GM23338 (cell line): ENCODE results near the gene MICAL3. TPM values are rescaled to one million over a fixed set of nuclear protein-coding genes. Genes with fewer than 3 reads are reported as not detected.

Experiments
- ATAC-seq: fragments of 200-7000 bp; cut with Tn5 transposase; 3 replicates; pipeline ENCODE4 v1.9.1; 2020
- DNase-seq: peaks from one replicate; pipeline ENCODE4 v3.0.0-alpha.2; 2015; ENCODE audit warnings: low spot score
- H2AFZ ChIP-seq: fragments of 200-600 bp; sonication (generic); 2 replicates; pipeline ENCODE4 v1.8.0; 2016; ENCODE audit warnings: antibody characterized with exemption, mild to moderate bottlenecking, moderate library complexity
- H3F3A ChIP-seq: fragments of 200-600 bp; sonication (generic); replicated peaks from 2 replicates; pipeline ENCODE4 v1.8.0; 2017; ENCODE audit warnings: antibody characterized with exemption, mixed run types, low read depth
- H3K27ac ChIP-seq: fragments of 200-600 bp; sonication (generic); 2 replicates; pipeline ENCODE4 v1.6.1; 2016; ENCODE audit warnings: low read depth
- H3K27me3 ChIP-seq: fragments of 200-600 bp; sonication (generic); 2 replicates; pipeline ENCODE4 v1.8.0; 2016; ENCODE audit warnings: mild to moderate bottlenecking, mixed run types, moderate library complexity; ENCODE audit not compliant: insufficient read depth
- H3K36me3 ChIP-seq: fragments of 200-600 bp; sonication (generic); 2 replicates; pipeline ENCODE4 v1.8.0; 2016; ENCODE audit warnings: mild to moderate bottlenecking; ENCODE audit not compliant: insufficient read depth
- H3K4me1 ChIP-seq: fragments of 200-600 bp; sonication (generic); 2 replicates; pipeline ENCODE4 v1.8.0; 2016; ENCODE audit warnings: mild to moderate bottlenecking, moderate library complexity; ENCODE audit not compliant: insufficient read depth
- H3K4me2 ChIP-seq: fragments of 200-600 bp; sonication (generic); 2 replicates; pipeline ENCODE4 v1.7.1; 2017; ENCODE audit warnings: mixed run types
- H3K4me3 ChIP-seq: fragments of 200-600 bp; sonication (generic); 2 replicates; pipeline ENCODE4 v1.6.1; 2016; ENCODE audit warnings: mixed run types
- H3K79me2 ChIP-seq: fragments of 200-600 bp; sonication (generic); replicated peaks from 2 replicates; pipeline ENCODE4 v1.8.0; 2017; ENCODE audit warnings: mild to moderate bottlenecking; ENCODE audit not compliant: insufficient read depth
- H3K9me2 ChIP-seq: fragments of 200-600 bp; sonication (generic); 2 replicates; pipeline ENCODE4 v1.8.0; 2017; ENCODE audit not compliant: insufficient read depth
- H4K20me1 ChIP-seq: fragments of 200-600 bp; sonication (generic); replicated peaks from 2 replicates; pipeline ENCODE4 v1.8.0; 2017; ENCODE audit warnings: mild to moderate bottlenecking; ENCODE audit not compliant: insufficient read depth
- H3K27ac Mint-ChIP-seq: 2 replicates; pipeline ENCODE4 v1.8.0; 2020; ENCODE audit warnings: inconsistent platforms, mild to moderate bottlenecking, moderate library complexity, mixed read lengths
- H3K27me3 Mint-ChIP-seq: 3 replicates; pipeline ENCODE4 v1.8.0; 2022; ENCODE audit warnings: low read depth, mild to moderate bottlenecking, moderate library complexity, mixed read lengths, inconsistent platforms; ENCODE audit not compliant: insufficient read depth, poor library complexity
- H3K36me3 Mint-ChIP-seq: 3 replicates; pipeline ENCODE4 v1.8.0; 2021; ENCODE audit warnings: low read depth, mild to moderate bottlenecking, inconsistent platforms, moderate library complexity, mixed read lengths
- H3K4me1 Mint-ChIP-seq: 3 replicates; pipeline ENCODE4 v1.8.0; 2020; ENCODE audit warnings: mild to moderate bottlenecking, inconsistent platforms, mixed read lengths
- H3K4me3 Mint-ChIP-seq: 3 replicates; pipeline ENCODE4 v1.8.0; 2021; ENCODE audit warnings: moderate library complexity, mild to moderate bottlenecking, inconsistent platforms, mixed read lengths
- H3K9me3 Mint-ChIP-seq: 3 replicates; pipeline ENCODE4 v1.8.0; 2020; ENCODE audit warnings: moderate library complexity, mild to moderate bottlenecking, inconsistent platforms, mixed read lengths
- CREB1 ChIP-seq: fragments of 250-450 bp; sonication (Bioruptor Pico); IDR thresholded peaks from 2 replicates; pipeline ENCODE4 v1.5.0; 2020; ENCODE audit warnings: low read depth, mild to moderate bottlenecking, moderate library complexity
- EZH2 ChIP-seq: fragments of 200-600 bp; sonication (generic); IDR thresholded peaks from one replicate; pipeline ENCODE4 v1.8.0; 2017; ENCODE audit warnings: antibody characterized with exemption, mild to moderate bottlenecking, low read depth; ENCODE audit not compliant: unreplicated experiment
- EZH2phosphoT487 ChIP-seq: fragments of 200-600 bp; sonication (generic); IDR thresholded peaks from one replicate; pipeline ENCODE4 v1.8.1; 2018; ENCODE audit warnings: antibody characterized with exemption; ENCODE audit not compliant: unreplicated experiment
- JUNB ChIP-seq: IDR thresholded peaks from one replicate; pipeline ENCODE4 v1.6.1; 2016; ENCODE audit warnings: antibody characterized with exemption; ENCODE audit not compliant: unreplicated experiment
- NANOG ChIP-seq: IDR thresholded peaks from 2 replicates; pipeline ENCODE4 v1.6.1; 2016; ENCODE audit warnings: antibody characterized with exemption, borderline replicate concordance
- POLR2AphosphoS5 ChIP-seq: IDR thresholded peaks from 2 replicates; pipeline ENCODE4 v1.6.1; 2016; ENCODE audit warnings: antibody characterized with exemption, low read depth
- STAT1 ChIP-seq: IDR thresholded peaks from one replicate; pipeline ENCODE4 v1.6.1; 2016; ENCODE audit warnings: antibody characterized with exemption; ENCODE audit not compliant: unreplicated experiment
- ZNF114 ChIP-seq: fragments of 250-450 bp; sonication (Bioruptor Pico); IDR thresholded peaks from 2 replicates; pipeline ENCODE4 v1.5.0; 2020; ENCODE audit warnings: mild to moderate bottlenecking, moderate library complexity
- ZNF331 ChIP-seq: fragments of 250-450 bp; sonication (Bioruptor Pico); IDR thresholded peaks from 2 replicates; pipeline ENCODE4 v1.5.0; 2020; ENCODE audit warnings: low read depth, mild to moderate bottlenecking, moderate library complexity
- polyA plus RNA-seq: library from polyadenylated mRNA; unstranded; fragments of >200 nt; fragmentation: Nextera tagmentation; extraction: Ambion mirVana; gene quantifications from 2 replicates; pipeline ENCODE4 v1.2.1, GENCODE V29; 2016
- total RNA-seq: library from RNA; depleted of rRNA; stranded (reverse); fragments of >200 nt; shearing (Covaris generic); gene quantifications from 2 replicates; pipeline ENCODE4 v1.2.3, GENCODE V29; 2014
- TF ChIP-seq, protein P1 (sequence below): fragments of 250-450 bp; sonication (Bioruptor Pico); IDR thresholded peaks from 2 replicates; pipeline ENCODE4 v1.5.0; 2020; ENCODE audit warnings: mild to moderate bottlenecking, moderate library complexity
- TF ChIP-seq, protein P2 (sequence below), 2 experiments: fragments of 200-600 bp in 1 of 2; sonication (generic) in 1 of 2; conservative IDR thresholded peaks; 2 replicates each; pipeline versions ENCODE4 v1.5.1 to v1.6.1; 2016 to 2017; ENCODE audit warnings: antibody characterized with exemption in 2 of 2, low read depth in 2 of 2, mild to moderate bottlenecking in 2 of 2, moderate library complexity in 1 of 2
- TF ChIP-seq, protein P3 (sequence below): IDR thresholded peaks from one replicate; pipeline ENCODE4 v1.6.1; 2018; ENCODE audit warnings: antibody characterized with exemption; ENCODE audit not compliant: unreplicated experiment
- TF ChIP-seq, protein P4 (sequence below): IDR thresholded peaks from 2 replicates; pipeline ENCODE4 v1.6.1; 2016; ENCODE audit warnings: antibody characterized with exemption

The MICAL3 gene
- total and polyA plus RNA-seq, 2 experiments from 2014 or later: 10.1 to 33.9 TPM

DNA sequence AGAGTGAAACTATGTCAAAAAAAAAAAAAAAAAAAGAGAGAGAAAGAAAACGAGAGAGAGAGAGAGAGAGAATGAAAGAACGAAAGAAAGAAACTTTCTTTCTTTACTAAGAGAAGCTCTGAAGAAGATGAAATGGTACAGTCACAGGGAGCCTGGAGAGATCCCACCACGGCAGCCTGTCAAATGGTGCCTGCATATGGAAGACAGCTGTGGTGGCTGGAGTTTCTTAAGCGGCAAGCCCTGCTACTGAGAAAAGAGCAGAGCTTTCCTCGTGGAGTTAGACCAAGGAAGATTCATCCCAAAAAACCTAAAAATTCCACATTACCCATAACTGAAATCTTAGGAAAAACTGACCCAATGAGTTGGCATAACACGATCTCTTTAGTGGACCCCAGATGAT, 66.7 kb downstream of the MICAL3 start:
- no peak overlapping the region for H3K4me2 ChIP-seq
- peaks cover 84% of the 10 kb centered on the region for H3K79me2 ChIP-seq
- TF ChIP-seq CREB1: no peak
- TF ChIP-seq, protein P1, sequence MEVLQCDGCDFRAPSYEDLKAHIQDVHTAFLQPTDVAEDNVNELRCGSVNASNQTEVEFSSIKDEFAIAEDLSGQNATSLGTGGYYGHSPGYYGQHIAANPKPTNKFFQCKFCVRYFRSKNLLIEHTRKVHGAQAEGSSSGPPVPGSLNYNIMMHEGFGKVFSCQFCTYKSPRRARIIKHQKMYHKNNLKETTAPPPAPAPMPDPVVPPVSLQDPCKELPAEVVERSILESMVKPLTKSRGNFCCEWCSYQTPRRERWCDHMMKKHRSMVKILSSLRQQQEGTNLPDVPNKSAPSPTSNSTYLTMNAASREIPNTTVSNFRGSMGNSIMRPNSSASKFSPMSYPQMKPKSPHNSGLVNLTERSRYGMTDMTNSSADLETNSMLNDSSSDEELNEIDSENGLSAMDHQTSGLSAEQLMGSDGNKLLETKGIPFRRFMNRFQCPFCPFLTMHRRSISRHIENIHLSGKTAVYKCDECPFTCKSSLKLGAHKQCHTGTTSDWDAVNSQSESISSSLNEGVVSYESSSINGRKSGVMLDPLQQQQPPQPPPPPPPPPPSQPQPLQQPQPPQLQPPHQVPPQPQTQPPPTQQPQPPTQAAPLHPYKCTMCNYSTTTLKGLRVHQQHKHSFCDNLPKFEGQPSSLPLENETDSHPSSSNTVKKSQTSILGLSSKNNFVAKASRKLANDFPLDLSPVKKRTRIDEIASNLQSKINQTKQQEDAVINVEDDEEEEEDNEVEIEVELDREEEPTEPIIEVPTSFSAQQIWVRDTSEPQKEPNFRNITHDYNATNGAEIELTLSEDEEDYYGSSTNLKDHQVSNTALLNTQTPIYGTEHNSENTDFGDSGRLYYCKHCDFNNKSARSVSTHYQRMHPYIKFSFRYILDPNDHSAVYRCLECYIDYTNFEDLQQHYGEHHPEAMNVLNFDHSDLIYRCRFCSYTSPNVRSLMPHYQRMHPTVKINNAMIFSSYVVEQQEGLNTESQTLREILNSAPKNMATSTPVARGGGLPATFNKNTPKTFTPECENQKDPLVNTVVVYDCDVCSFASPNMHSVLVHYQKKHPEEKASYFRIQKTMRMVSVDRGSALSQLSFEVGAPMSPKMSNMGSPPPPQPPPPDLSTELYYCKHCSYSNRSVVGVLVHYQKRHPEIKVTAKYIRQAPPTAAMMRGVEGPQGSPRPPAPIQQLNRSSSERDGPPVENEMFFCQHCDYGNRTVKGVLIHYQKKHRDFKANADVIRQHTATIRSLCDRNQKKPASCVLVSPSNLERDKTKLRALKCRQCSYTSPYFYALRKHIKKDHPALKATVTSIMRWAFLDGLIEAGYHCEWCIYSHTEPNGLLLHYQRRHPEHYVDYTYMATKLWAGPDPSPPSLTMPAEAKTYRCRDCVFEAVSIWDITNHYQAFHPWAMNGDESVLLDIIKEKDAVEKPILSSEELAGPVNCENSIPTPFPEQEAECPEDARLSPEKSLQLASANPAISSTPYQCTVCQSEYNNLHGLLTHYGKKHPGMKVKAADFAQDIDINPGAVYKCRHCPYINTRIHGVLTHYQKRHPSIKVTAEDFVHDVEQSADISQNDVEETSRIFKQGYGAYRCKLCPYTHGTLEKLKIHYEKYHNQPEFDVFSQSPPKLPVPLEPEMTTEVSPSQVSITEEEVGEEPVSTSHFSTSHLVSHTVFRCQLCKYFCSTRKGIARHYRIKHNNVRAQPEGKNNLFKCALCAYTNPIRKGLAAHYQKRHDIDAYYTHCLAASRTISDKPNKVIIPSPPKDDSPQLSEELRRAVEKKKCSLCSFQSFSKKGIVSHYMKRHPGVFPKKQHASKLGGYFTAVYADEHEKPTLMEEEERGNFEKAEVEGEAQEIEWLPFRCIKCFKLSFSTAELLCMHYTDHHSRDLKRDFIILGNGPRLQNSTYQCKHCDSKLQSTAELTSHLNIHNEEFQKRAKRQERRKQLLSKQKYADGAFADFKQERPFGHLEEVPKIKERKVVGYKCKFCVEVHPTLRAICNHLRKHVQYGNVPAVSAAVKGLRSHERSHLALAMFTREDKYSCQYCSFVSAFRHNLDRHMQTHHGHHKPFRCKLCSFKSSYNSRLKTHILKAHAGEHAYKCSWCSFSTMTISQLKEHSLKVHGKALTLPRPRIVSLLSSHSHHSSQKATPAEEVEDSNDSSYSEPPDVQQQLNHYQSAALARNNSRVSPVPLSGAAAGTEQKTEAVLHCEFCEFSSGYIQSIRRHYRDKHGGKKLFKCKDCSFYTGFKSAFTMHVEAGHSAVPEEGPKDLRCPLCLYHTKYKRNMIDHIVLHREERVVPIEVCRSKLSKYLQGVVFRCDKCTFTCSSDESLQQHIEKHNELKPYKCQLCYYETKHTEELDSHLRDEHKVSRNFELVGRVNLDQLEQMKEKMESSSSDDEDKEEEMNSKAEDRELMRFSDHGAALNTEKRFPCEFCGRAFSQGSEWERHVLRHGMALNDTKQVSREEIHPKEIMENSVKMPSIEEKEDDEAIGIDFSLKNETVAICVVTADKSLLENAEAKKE: no peak
- TF ChIP-seq, protein P2, sequence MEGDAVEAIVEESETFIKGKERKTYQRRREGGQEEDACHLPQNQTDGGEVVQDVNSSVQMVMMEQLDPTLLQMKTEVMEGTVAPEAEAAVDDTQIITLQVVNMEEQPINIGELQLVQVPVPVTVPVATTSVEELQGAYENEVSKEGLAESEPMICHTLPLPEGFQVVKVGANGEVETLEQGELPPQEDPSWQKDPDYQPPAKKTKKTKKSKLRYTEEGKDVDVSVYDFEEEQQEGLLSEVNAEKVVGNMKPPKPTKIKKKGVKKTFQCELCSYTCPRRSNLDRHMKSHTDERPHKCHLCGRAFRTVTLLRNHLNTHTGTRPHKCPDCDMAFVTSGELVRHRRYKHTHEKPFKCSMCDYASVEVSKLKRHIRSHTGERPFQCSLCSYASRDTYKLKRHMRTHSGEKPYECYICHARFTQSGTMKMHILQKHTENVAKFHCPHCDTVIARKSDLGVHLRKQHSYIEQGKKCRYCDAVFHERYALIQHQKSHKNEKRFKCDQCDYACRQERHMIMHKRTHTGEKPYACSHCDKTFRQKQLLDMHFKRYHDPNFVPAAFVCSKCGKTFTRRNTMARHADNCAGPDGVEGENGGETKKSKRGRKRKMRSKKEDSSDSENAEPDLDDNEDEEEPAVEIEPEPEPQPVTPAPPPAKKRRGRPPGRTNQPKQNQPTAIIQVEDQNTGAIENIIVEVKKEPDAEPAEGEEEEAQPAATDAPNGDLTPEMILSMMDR (conservative IDR thresholded peaks at IDR 0.05; ENCODE audit: low read depth in 2 of 2): no peak
- no peak for TF ChIP-seq EZH2phosphoT487
- TF ChIP-seq STAT1: no peak
- TF ChIP-seq, protein P3, sequence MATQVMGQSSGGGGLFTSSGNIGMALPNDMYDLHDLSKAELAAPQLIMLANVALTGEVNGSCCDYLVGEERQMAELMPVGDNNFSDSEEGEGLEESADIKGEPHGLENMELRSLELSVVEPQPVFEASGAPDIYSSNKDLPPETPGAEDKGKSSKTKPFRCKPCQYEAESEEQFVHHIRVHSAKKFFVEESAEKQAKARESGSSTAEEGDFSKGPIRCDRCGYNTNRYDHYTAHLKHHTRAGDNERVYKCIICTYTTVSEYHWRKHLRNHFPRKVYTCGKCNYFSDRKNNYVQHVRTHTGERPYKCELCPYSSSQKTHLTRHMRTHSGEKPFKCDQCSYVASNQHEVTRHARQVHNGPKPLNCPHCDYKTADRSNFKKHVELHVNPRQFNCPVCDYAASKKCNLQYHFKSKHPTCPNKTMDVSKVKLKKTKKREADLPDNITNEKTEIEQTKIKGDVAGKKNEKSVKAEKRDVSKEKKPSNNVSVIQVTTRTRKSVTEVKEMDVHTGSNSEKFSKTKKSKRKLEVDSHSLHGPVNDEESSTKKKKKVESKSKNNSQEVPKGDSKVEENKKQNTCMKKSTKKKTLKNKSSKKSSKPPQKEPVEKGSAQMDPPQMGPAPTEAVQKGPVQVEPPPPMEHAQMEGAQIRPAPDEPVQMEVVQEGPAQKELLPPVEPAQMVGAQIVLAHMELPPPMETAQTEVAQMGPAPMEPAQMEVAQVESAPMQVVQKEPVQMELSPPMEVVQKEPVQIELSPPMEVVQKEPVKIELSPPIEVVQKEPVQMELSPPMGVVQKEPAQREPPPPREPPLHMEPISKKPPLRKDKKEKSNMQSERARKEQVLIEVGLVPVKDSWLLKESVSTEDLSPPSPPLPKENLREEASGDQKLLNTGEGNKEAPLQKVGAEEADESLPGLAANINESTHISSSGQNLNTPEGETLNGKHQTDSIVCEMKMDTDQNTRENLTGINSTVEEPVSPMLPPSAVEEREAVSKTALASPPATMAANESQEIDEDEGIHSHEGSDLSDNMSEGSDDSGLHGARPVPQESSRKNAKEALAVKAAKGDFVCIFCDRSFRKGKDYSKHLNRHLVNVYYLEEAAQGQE: no peak
- TF ChIP-seq NANOG: no peak
- no peak for TF ChIP-seq JUNB
- TF ChIP-seq, protein P4, sequence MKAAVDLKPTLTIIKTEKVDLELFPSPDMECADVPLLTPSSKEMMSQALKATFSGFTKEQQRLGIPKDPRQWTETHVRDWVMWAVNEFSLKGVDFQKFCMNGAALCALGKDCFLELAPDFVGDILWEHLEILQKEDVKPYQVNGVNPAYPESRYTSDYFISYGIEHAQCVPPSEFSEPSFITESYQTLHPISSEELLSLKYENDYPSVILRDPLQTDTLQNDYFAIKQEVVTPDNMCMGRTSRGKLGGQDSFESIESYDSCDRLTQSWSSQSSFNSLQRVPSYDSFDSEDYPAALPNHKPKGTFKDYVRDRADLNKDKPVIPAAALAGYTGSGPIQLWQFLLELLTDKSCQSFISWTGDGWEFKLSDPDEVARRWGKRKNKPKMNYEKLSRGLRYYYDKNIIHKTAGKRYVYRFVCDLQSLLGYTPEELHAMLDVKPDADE: no peak
- TF ChIP-seq ZNF114: no peak
- no peak for TF ChIP-seq POLR2AphosphoS5
- no peak for TF ChIP-seq ZNF331 (CRISPR knock-in tag)
- TF ChIP-seq EZH2: no peak
- no peaks in the 10 kb centered on the region for H3K27me3 ChIP-seq
- no peaks in the 10 kb centered on the region; the same call in 2 of the 3 replicates for H3K36me3 Mint-ChIP-seq
- peaks cover 30% of the 10 kb centered on the region for H3K4me1 Mint-ChIP-seq
- H3K9me3 Mint-ChIP-seq: no peaks in the 10 kb centered on the region
- H3K27ac ChIP-seq: no peak overlapping the region
- no peak overlapping the region for H2AFZ ChIP-seq
- ATAC-seq (no peak), DNase-seq (no peak)
- no peaks in the 10 kb centered on the region for H3K36me3 ChIP-seq
- H3K4me3 Mint-ChIP-seq: no peak overlapping the region
- peaks cover 10% of the 10 kb centered on the region for H4K20me1 ChIP-seq
- peaks cover 3% of the 10 kb centered on the region for H3K27me3 Mint-ChIP-seq
- no peaks in the 10 kb centered on the region for H3K4me1 ChIP-seq
- H3K4me3 ChIP-seq: no peak overlapping the region
- H3K27ac Mint-ChIP-seq: no peak overlapping the region
- no peaks in the 10 kb centered on the region for H3K9me2 ChIP-seq
- H3F3A ChIP-seq: no peaks in the 10 kb centered on the region
